HG02610 (cell line): ENCODE measurements around the gene PRKCQ.
"Not testable (repeated sequence)": the region's sequence is repeated elsewhere in the genome, so short reads cannot be mapped to it uniquely, and the experiment has no call there.

Experiments used
- ATAC-seq: cut with Tn5 transposase; IDR thresholded peaks from one replicate; pipeline ENCODE4 v1.9.1; 2021; ENCODE audit warnings: mild to moderate bottlenecking, moderate library complexity; ENCODE audit not compliant: unreplicated experiment

PRKCQ gene

DNA sequence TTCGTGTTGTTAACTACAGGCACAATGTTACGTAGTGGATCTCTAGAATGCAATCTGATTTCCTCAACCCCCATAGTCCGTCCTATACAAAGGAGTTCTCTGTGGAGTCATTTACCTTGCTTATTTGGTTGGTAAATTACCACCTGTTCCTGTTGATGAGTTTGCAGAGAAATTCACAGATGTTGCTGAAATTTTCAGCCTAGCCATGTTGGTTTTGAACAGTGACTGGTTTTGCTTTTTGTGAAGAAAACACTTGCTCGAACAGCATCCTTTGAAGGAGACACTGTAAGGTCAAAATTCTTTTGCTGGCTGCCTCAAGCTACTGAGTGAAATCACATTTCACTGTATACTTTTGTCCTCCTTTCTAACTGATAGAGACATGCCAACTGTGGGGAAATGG is 15.4 kb upstream of the PRKCQ start:
- ATAC-seq = no peak

GRCh38 chr10:6593241-6593671 is 13.2 kb upstream of the PRKCQ start:
- ATAC-seq = no peak

DNA sequence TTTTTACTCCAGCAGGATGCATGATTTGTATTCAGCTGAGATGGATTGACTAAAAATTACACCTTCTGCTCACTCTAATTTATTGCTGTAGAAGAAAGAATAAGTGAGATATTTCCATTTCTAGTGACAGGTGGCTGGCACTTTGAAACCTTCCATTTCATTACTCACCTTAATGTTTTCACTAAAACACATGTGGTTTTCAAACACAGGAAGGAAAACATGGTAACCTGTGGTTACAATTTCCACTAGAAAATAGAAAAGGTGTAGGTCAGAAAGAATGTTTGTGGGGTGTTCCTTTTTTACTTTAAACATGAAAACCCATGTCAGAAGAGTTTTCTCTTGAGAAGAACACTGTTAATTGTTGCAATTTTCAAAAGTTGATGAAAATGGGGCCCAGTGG is 12.0 kb upstream of the PRKCQ start:
- ATAC-seq = no peak

GRCh38 chr10:6591668-6592067 is 11.6 kb upstream of the PRKCQ start:
- ATAC-seq = no peak

- ATAC-seq = no peak
Observed at GRCh38 chr10:6590100-6590499, 10.0 kb upstream of the PRKCQ start.

DNA sequence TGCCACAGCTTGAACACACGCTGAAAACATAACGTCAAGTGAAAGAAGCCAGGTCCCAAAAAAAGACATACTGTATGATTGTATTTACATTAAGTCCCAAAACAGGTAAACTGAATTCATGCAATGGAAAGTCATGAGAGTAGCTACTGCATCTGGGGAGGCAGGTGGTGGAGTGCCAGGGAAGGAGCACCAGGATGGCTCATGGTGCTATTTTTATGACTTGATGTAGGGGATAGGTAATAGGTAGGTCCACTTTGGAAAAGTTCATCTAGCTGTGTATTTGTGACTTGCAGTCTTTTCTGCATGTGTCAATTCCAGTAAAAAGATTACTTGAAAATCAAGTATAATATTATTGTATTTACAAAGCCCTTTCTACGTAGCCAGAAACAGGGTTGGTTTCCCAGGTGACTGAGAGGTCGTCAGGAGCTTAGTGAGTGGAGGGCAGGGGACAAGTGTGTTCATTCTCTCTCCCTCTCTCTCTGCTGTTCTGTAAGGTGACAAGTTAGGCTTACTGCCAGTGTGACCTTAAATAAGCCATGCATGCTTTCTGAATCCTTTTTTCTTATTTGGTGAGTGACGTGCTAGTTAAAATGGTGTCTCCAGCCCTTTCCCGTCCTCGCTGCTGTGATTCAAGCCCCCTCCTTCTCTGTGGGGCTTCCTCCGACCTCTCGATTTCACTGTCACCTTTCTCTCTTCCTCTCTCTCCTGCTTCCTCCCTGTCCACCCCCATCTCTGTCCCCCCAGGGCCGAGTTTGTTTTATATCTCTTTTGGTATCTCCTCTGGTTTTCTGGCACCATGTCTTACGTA is 9.4 kb upstream of the PRKCQ start:
- ATAC-seq = no peak

- no peak for ATAC-seq
Observed at GRCh38 chr10:6588845-6589244, 8.8 kb upstream of the PRKCQ start.

GRCh38 chr10:6588082-6588481 is 8.0 kb upstream of the PRKCQ start:
- no peak for ATAC-seq

- no peak for ATAC-seq
Observed at GRCh38 chr10:6586501-6586900, 6.4 kb upstream of the PRKCQ start.

- no peak for ATAC-seq
Observed at GRCh38 chr10:6583447-6583846, 3.4 kb upstream of the PRKCQ start.

DNA sequence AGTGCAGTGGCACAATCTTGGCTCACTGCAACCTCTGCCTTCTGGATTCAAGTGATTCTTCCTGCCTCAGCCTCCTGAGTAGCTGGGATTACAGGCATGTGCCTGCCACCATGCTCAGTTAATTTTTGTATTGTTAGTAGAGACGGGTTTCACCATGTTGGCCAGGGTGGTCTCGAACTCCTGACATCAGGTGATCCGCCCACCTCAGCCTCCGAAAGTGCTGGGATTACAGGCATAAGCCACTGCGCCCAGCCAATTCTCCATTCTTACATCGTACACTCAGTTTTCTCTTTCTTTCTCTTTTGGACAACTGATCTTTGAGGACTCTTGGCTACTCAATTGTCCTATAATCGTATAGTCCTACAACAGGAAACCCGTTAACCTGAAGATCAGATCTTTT is 2.8 kb upstream of the PRKCQ start:
- ATAC-seq = not testable (repeated sequence)

GRCh38 chr10:6582298-6582697 is 2.2 kb upstream of the PRKCQ start:
- ATAC-seq = no peak

- no peak for ATAC-seq
Observed at GRCh38 chr10:6581778-6582228, 1.7 kb upstream of the PRKCQ start.

DNA sequence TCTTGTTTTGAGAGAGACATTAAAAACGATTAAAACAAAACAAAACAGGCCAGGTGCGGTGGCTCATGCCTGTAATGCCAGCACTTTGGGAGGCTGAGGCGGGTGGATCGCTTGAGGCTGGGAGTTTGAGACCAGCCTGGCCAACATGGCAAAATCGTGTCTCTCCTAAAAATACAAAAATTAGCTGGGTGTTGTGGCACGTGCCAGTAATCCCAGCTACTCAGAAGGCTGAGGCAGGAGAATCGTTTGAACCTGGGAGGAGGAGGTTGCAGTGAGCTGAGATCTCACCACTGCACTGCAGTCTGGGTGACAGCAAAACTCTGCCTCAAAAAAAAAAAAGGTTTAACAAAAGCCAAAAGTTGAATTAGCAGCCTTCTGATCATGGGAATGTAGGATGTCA is 1.1 kb upstream of the PRKCQ start:
- not testable (repeated sequence) for ATAC-seq

DNA sequence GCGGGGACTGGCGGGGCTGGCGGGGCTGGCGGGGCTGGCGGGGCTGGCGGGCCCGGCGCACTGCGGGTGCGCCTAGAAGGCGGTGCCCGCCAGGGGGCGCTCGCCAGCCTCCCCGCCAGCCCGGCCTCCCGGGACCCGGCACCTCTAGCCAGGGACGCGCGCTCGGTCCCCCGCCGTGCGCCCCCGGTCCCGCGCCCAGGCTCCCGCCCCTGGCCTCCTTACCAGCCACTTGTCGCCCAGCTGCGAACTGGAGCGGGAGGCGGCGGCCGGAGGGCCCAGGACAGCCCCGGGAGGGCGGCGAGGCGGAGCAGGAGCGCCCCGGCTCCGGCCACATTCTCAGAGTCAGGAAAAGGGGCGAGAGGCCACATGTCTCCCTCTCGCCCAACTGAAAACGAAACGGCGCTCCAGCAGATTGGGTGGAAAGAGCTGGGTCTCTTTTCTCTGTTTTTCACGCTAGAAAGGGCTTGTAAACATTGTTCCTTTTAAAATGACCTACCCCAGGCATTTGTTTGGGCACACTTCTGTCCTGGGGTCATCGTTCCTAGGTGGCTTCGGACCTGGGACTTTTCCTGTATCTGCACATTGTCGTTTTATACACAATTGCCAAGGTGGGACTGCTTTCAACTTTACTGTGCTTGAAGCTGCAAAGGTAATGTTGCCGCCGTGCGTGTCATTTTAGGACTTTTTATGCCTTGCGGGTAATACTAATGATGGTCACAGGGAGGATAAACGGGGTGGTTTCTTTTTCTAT is 378 bp upstream of the PRKCQ start:
- peak; percentile 89 for ATAC-seq

- no peak for ATAC-seq
Observed at GRCh38 chr10:6579183-6579903, 733 bp downstream of the PRKCQ start.

DNA sequence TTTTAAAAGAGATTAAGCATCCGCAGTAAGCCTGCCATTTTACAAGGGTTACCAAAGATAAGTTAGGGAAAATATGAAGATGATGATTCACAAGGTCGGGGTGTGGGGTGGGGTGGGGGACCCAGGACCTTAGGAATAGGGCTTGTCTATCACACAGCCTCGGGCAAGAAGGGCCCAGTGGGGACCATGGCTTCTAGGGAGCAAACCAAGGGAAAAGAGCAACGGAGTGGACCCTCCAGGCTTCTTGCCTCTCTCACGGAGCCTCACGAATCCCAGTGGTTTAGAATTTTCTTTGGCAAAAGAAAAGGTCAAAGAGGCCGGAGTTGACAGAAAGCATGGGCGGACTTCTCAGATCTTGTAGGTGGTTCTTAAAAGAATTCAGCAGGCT is 1.3 kb downstream of the PRKCQ start:
- ATAC-seq = no peak

GRCh38 chr10:6578251-6578771 is 1.8 kb downstream of the PRKCQ start:
- ATAC-seq = no peak

DNA sequence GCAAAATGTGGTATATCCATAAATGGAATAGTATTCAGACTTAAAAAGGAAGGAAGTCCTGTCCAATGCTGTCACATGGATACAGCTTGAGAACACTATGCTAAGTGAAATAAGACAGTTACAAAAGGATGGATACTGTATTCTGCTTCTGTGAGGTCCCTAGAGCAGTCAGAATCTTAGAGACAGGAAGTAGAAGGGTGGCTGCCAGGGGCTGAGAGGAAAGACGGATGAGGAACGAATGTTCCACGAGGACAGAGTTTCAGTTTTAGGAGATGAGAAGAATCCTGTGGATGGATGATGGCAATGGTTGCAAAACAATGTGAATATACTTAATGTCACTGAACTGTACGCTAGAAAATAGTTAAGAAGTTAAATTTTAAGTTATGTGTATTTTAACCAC is 3.8 kb downstream of the PRKCQ start:
- ATAC-seq = no peak

DNA sequence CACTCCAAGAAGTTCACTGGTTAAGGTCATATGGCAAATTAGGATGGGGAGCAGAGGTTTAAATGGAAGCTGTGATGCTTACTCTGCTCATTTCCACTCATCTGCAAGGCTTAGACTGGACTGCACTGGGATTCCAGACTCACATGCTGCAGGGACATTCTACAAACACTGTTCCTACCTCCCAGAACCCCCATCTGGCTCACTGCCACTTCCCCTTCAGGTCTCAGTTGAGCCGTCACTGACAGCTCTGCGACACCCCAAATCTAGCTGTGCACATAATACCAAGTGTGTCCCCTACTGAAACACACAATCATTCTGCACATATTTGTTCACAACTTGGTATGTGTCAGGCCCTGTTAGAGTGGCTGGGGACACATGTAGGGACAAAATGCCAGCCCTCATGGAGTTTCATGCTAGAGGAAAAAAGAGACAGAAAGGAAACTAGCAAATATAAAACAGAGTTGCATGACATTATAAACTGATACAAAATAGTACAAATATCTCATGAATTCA is 5.4 kb downstream of the PRKCQ start:
- ATAC-seq = no peak

DNA sequence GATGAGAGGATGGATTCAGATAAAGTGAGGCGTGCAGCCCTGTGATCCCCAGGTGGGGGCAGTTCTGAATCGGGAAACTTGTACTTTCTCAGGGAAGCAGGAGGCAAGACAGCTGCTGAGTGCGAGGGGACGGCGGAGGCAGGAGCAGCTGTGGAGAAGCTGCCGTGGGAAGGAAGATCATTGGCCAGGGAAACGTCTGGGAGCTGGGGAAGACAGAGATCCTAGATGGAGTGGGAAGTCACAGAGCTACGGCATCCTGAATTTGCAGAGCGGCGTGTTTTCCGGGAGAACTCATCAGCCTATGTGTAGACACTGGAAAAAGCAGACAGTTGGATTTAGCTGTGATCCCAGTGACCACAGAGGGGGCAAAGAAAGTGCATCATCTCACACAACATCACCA is 9.2 kb downstream of the PRKCQ start:
- no peak for ATAC-seq
